Testis (tissue), 2 donors: ENCODE measurements around the gene MACROD1.

Source experiments
- POLR2A ChIP-seq: fragments of 450-650 bp; IDR thresholded peaks from one replicate; pipeline ENCODE4 v1.6.1; 2017; ENCODE audit warnings: antibody characterized with exemption, mild to moderate bottlenecking, moderate library complexity
- TF ChIP-seq, protein P1 (sequence below), 3 experiments: fragments of 450-650 bp in 2 of 3; fragments of 200-600 bp in 1 of 3; sonication (generic) in 1 of 3; IDR thresholded peaks; one replicate each; pipeline ENCODE4 v1.5.1; 2016 to 2019; ENCODE audit warnings: antibody characterized with exemption in 3 of 3, mild to moderate bottlenecking in 2 of 3, moderate library complexity in 1 of 3

DNA sequence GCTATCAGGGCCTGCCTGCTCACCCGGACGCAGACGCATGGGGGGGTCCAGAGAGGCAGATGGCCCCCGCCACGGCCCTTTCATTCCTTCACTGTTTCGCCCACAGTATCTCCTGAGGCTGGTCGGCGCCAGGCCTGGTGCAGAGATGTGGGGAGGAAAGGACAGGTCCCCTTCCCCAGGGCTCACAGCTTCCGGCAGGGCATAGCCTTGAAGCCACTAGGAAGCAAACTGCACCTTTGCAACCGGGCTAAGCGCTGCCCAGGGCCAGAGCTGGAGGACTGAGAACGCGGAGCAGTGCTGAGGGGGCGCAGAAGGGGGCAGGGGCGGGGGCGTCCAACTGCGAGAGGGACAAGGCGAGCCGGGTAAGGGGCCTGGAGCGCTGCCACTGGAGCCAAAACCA, 150.4 kb downstream of the MACROD1 start:
- TF ChIP-seq, protein P1, sequence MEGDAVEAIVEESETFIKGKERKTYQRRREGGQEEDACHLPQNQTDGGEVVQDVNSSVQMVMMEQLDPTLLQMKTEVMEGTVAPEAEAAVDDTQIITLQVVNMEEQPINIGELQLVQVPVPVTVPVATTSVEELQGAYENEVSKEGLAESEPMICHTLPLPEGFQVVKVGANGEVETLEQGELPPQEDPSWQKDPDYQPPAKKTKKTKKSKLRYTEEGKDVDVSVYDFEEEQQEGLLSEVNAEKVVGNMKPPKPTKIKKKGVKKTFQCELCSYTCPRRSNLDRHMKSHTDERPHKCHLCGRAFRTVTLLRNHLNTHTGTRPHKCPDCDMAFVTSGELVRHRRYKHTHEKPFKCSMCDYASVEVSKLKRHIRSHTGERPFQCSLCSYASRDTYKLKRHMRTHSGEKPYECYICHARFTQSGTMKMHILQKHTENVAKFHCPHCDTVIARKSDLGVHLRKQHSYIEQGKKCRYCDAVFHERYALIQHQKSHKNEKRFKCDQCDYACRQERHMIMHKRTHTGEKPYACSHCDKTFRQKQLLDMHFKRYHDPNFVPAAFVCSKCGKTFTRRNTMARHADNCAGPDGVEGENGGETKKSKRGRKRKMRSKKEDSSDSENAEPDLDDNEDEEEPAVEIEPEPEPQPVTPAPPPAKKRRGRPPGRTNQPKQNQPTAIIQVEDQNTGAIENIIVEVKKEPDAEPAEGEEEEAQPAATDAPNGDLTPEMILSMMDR (IDR thresholded peaks at IDR 0.05), result no peak
- TF ChIP-seq POLR2A, result no peak
